MCF 10A (cell line): Measurements from ENCODE around the gene DDX54. TPM values are rescaled to one million over a fixed set of nuclear protein-coding genes. Genes with fewer than 3 reads are reported as not detected.

Experiments
- BruUV-seq: library from RNA; stranded (reverse); fragments of 400-500 nt; replicated peaks from 2 replicates; lab custom pipeline; 2021; lab: Mats Ljungman, UMichigan
- CTCF ChIA-PET: fragments of 300-600 bp; sonication (Branson Sonifier 250); formaldehyde crosslinking; extraction: SDS; loops from one replicate; lab custom pipeline; 2021; ENCODE audit warnings: antibody characterized with exemption, inconsistent platforms; lab: Yijun Ruan, JAX
- POLR2A ChIA-PET: fragments of 300-600, 350-650 bp; sonication (Branson Sonifier 250); formaldehyde crosslinking; extraction: SDS; loops from one replicate; lab custom pipeline; 2020; ENCODE audit warnings: antibody characterized with exemption, inconsistent platforms; lab: Yijun Ruan, JAX
- DNase-seq: peaks from one replicate; pipeline ENCODE4 v3.0.0-alpha.2; 2018; ENCODE audit not compliant: unreplicated experiment
- H3K27ac Mint-ChIP-seq: one replicate; pipeline ENCODE4 v1.8.0; 2022; ENCODE audit warnings: mild to moderate bottlenecking, low read depth, mixed read lengths; ENCODE audit not compliant: unreplicated experiment
- H3K27me3 Mint-ChIP-seq: one replicate; pipeline ENCODE4 v1.8.0; 2022; ENCODE audit warnings: mixed read lengths; ENCODE audit not compliant: insufficient read depth, unreplicated experiment
- H3K36me3 Mint-ChIP-seq: one replicate; pipeline ENCODE4 v1.8.0; 2022; ENCODE audit warnings: mild to moderate bottlenecking, moderate library complexity, mixed read lengths; ENCODE audit not compliant: insufficient read depth, unreplicated experiment
- H3K4me1 Mint-ChIP-seq: one replicate; pipeline ENCODE4 v1.8.0; 2022; ENCODE audit warnings: mixed read lengths; ENCODE audit not compliant: insufficient read depth, unreplicated experiment
- H3K4me3 Mint-ChIP-seq: one replicate; pipeline ENCODE4 v1.8.0; 2022; ENCODE audit warnings: mild to moderate bottlenecking, moderate library complexity, mixed read lengths; ENCODE audit not compliant: unreplicated experiment
- H3K9me3 Mint-ChIP-seq: one replicate; pipeline ENCODE4 v1.8.0; 2022; ENCODE audit warnings: mixed read lengths; ENCODE audit not compliant: unreplicated experiment
- CTCF ChIP-seq: fragments of 200-600 bp; IDR thresholded peaks from one replicate; pipeline ENCODE4 v1.8.0; 2022; ENCODE audit warnings: antibody characterized with exemption, mild to moderate bottlenecking; ENCODE audit not compliant: unreplicated experiment
- intact Hi-C: fragments of 100-400 bp; cut with micrococcal nuclease; formaldehyde crosslinking; loops from 2 replicates; pipeline ENCODE4 v1.14.1; 2022
- total RNA-seq: library from RNA; stranded (reverse); gene quantifications from 2 replicates; pipeline ENCODE4 v1.2.3, GENCODE V29; 2022

Gene DDX54
- total RNA-seq, 1 experiment from 2014 or later = 75.8 TPM

GRCh38 chr12:113155646-113156045 is 29.6 kb downstream of the DDX54 start:
- Mint-ChIP-seq H3K27me3 (peaks cover 14% of the 10 kb centered on the region), H3K9me3 (no peaks in the 10 kb centered on the region), H3K27ac (no peak overlapping the region), H3K4me1 (peaks cover 18% of the 10 kb centered on the region), H3K36me3 (peaks cover 27% of the 10 kb centered on the region), H3K4me3 (no peak overlapping the region)
- POLR2A ChIA-PET = no interaction called here
- intact Hi-C loops = loop anchor here (10.0 kb wide), 1 partner anchor 251 kb away; the partner anchor contains the start of gene OAS1
- no peak for DNase-seq
- CTCF ChIA-PET = interaction anchor here (2.0 to 6.9 kb wide), 2 partner anchors 106 to 107 kb away, joined by 6 to 45 read pairs; no protein-coding TSS in a partner anchor
- no peak for TF ChIP-seq CTCF
- BruUV-seq = no TSS peak

- Mint-ChIP-seq H3K36me3 (peaks cover 21% of the 10 kb centered on the region), H3K4me3 (no peak overlapping the region), H3K27ac (no peak overlapping the region), H3K4me1 (peaks cover 16% of the 10 kb centered on the region), H3K9me3 (no peaks in the 10 kb centered on the region), H3K27me3 (peaks cover 14% of the 10 kb centered on the region)
- TF ChIP-seq CTCF = no peak
- CTCF ChIA-PET = interaction anchor here (1.2 to 6.9 kb wide), 2 partner anchors 35 to 106 kb away, joined by 3 to 45 read pairs; no protein-coding TSS in a partner anchor
- POLR2A ChIA-PET = no interaction called here
- no TSS peak for BruUV-seq
- no peak for DNase-seq
- intact Hi-C loops = loop anchor here (10.0 kb wide), 1 partner anchor 250 kb away; the partner anchor contains the start of gene OAS1
These were observed 30.2 kb downstream of the DDX54 start for GRCh38 chr12:113155060-113155459.

GRCh38 chr12:113154351-113154973 is 30.8 kb downstream of the DDX54 start:
- Mint-ChIP-seq H3K36me3 (peaks cover 15% of the 10 kb centered on the region), H3K4me3 (no peak overlapping the region), H3K4me1 (peaks cover 12% of the 10 kb centered on the region), H3K9me3 (no peaks in the 10 kb centered on the region), H3K27me3 (peaks cover 14% of the 10 kb centered on the region), H3K27ac (no peak overlapping the region)
- ChIA-PET POLR2A (interaction anchor here (0.7 kb wide), 1 partner anchor 116 kb away, joined by 3 read pairs; no protein-coding TSS in a partner anchor), CTCF (interaction anchor here (0.8 to 6.9 kb wide), 6 partner anchors 23 to 792 kb away, joined by 3 to 45 read pairs (median 3); no protein-coding TSS in a partner anchor)
- no peak for DNase-seq
- no TSS peak for BruUV-seq
- no peak for TF ChIP-seq CTCF
- intact Hi-C loops = loop anchor here (10.0 kb wide), 1 partner anchor 250 kb away; the partner anchor contains the start of gene OAS1
